Spleen (tissue), 11 donors: ENCODE measurements around the gene SLC5A2. TPM values are rescaled to one million over a fixed set of nuclear protein-coding genes. Genes with fewer than 3 reads are reported as not detected.

Experiments
- DNase-seq: peaks from one replicate; pipeline ENCODE4 v3.0.0-alpha.2; 2020
- H3K27ac ChIP-seq, 8 donors: fragments of 200-600 bp; sonication (generic) in 7 of 8; 1 replicate in 4 of 8; 2 replicates in 4 of 8; pipeline versions ENCODE4 v1.5.0 to v1.8.0; 2016 to 2021; ENCODE audit warnings: inconsistent platforms in 4 of 8, mild to moderate bottlenecking in 4 of 8, moderate library complexity in 1 of 8
- H3K27me3 ChIP-seq, 7 donors: fragments of 200-600 bp; sonication (generic) in 6 of 7; replicated peaks in 1 of 7; 1 replicate in 4 of 7; 2 replicates in 3 of 7; pipeline versions ENCODE4 v1.5.0 to v1.8.0; 2016 to 2021; ENCODE audit warnings: inconsistent platforms in 3 of 7, mild to moderate bottlenecking in 1 of 7
- H3K36me3 ChIP-seq, 6 donors: fragments of 200-600 bp; sonication (generic) in 5 of 6; 1 replicate in 4 of 6; 2 replicates in 2 of 6; pipeline versions ENCODE4 v1.5.0 to v1.8.0; 2016 to 2021; ENCODE audit warnings: inconsistent platforms in 2 of 6
- H3K4me1 ChIP-seq, 6 donors: fragments of 200-600 bp; sonication (generic) in 5 of 6; 1 replicate in 3 of 6; 2 replicates in 3 of 6; pipeline versions ENCODE4 v1.5.0 to v1.8.0; 2016 to 2021; ENCODE audit warnings: inconsistent platforms in 3 of 6
- H3K4me3 ChIP-seq, 8 donors: fragments of 200-600 bp; sonication (generic) in 7 of 8; 1 replicate in 4 of 8; 2 replicates in 4 of 8; pipeline versions ENCODE4 v1.5.0 to v1.8.0; 2016 to 2021; ENCODE audit warnings: inconsistent platforms in 4 of 8, mild to moderate bottlenecking in 4 of 8, moderate library complexity in 2 of 8
- H3K9me3 ChIP-seq, 8 donors: fragments of 200-600 bp; sonication (generic) in 7 of 8; 1 replicate in 4 of 8; 2 replicates in 4 of 8; pipeline versions ENCODE4 v1.5.0 to v1.8.0; 2016 to 2021; ENCODE audit warnings: inconsistent platforms in 4 of 8
- CTCF ChIP-seq, 11 experiments: fragments of 200-600 bp in 7 of 11; fragments of 450-650 bp in 4 of 11; sonication (generic) in 4 of 11; IDR thresholded peaks in 8 of 11; conservative IDR thresholded peaks in 3 of 11; 1 replicate in 7 of 11; 2 replicates in 4 of 11; pipeline versions ENCODE4 v1.4.0 to v1.8.0; 2016 to 2021; ENCODE audit warnings: antibody characterized with exemption in 11 of 11, inconsistent platforms in 4 of 11, mild to moderate bottlenecking in 1 of 11
- POLR2A ChIP-seq, 3 donors: fragments of 450-650 bp; IDR thresholded peaks; one replicate each; pipeline ENCODE4 v1.5.1; 2017; ENCODE audit warnings: antibody characterized with exemption in 3 of 3, mild to moderate bottlenecking in 1 of 3
- POLR2AphosphoS5 ChIP-seq, 3 donors: sonication (generic); formaldehyde crosslinking; IDR thresholded peaks; one replicate each; pipeline ENCODE4 v1.5.1; 2017; ENCODE audit warnings: antibody characterized with exemption in 3 of 3
- WGBS, 5 donors: extraction: QIAGEN DNeasy Blood & Tissue Kit in 3 of 5; methylation state at CpG; one replicate each; pipeline versions ENCODE4 v1.1.5 to v1.1.7; 2013 to 2018; 5-methylcytosine and 5-hydroxymethylcytosine counted together
- intact Hi-C: fragments of 100-400 bp; cut with DNase I; formaldehyde crosslinking; loops from one replicate; pipeline ENCODE4 v1.15.0; 2023; ENCODE audit warnings: low total_unique reads
- polyA plus RNA-seq, 3 donors: library from polyadenylated mRNA; stranded (reverse); fragments of 200-250 nt; gene quantifications; one replicate each; pipeline ENCODE4 v1.2.1, GENCODE V29; 2013
- total RNA-seq, 7 donors: library from RNA; depleted of rRNA in 3 of 7; stranded (reverse); fragments of >200 nt in 3 of 7; fragmentation: NEBNext Ultra II Directional in 4 of 7; extraction: Animal tissue kit (Norgen Biotek cat#: 25700) in 4 of 7; gene quantifications; one replicate each; pipeline versions ENCODE4 v1.1.0 to v1.2.1, GENCODE V29; 2016 to 2021
- donor health status: healthy with polysubstance abuse.
- donor health status: DM: no; HTN: no; CAD: no; lungs with moderate emphysema.
- donor health status: DM: no; HTN: no; CAD: no.
- donor health status: Bipolar disorder and iron deficiency.
- donor health status: healthy.
- donor health status: DM: no; HTN: no; CAD: no.
- donor health status: DM: yes; HTN: yes; CAD: no.

SLC5A2 gene
- total and polyA plus RNA-seq, 10 donors: 0.17 to 2.3 (median 1.2) TPM; not detected in 3

- peaks cover 0 to 88% (median 57%) of the 10 kb centered on the region in 6 donors for H3K36me3 ChIP-seq
- DNase-seq: no peak
- peaks cover 0 to 5% (median 0%) of the 10 kb centered on the region in 7 donors for H3K27me3 ChIP-seq
- H3K9me3 ChIP-seq: no peaks in the 10 kb centered on the region
- H3K27ac ChIP-seq: no peak overlapping the region
- peaks cover 0 to 4% (median 1%) of the 10 kb centered on the region in 6 donors for H3K4me1 ChIP-seq
- H3K4me3 ChIP-seq: no peak overlapping the region
- peak in 1 of 3 donors; percentile 32 for TF ChIP-seq POLR2AphosphoS5 (IDR thresholded peaks at IDR 0.05)
- no peak for TF ChIP-seq POLR2A (IDR thresholded peaks at IDR 0.05)
- WGBS, 5 donors: 93 to 96% (median 95%) methylated on average over 18 of the region's 18 CpGs
- intact Hi-C loops: no loop called here
These were observed 10.7 kb downstream of the SLC5A2 start for GRCh38 chr16:31493506-31494125.

- no peaks in the 10 kb centered on the region for H3K4me1 ChIP-seq
- H3K4me3 ChIP-seq: no peak overlapping the region
- H3K27me3 ChIP-seq: no peaks in the 10 kb centered on the region
- TF ChIP-seq POLR2AphosphoS5 (IDR thresholded peaks at IDR 0.05): peak in 1 of 3 donors; percentile 26
- no peak for TF ChIP-seq POLR2A (IDR thresholded peaks at IDR 0.05)
- TF ChIP-seq CTCF (IDR thresholded peaks at IDR 0.05 in 8 of 11, conservative IDR thresholded peaks at IDR 0.05 in 3 of 11): no peak
- intact Hi-C loops: no loop called here
- H3K36me3 ChIP-seq: peaks cover 0 to 91% (median 66%) of the 10 kb centered on the region in 6 donors
- H3K9me3 ChIP-seq: no peaks in the 10 kb centered on the region
- no peak for DNase-seq
- no peak overlapping the region for H3K27ac ChIP-seq
- WGBS, 5 donors: 92 to 97% (median 93%) methylated on average over 8 to 10 of the region's 10 CpGs
These were observed 13.7 kb downstream of the SLC5A2 start for GRCh38 chr16:31496670-31497069.

GRCh38 chr16:31498493-31498892 is 15.6 kb downstream of the SLC5A2 start:
- 96 to 99% (median 97%) methylated on average over 8 of the region's 8 CpGs for WGBS, 5 donors
- Histone ChIP-seq H3K27me3 (no peaks in the 10 kb centered on the region), H3K9me3 (no peaks in the 10 kb centered on the region), H3K36me3 (peaks cover 0 to 73% (median 49%) of the 10 kb centered on the region in 6 donors), H3K27ac (no peak overlapping the region), H3K4me1 (peaks cover 0 to 10% (median 2%) of the 10 kb centered on the region in 6 donors), H3K4me3 (no peak overlapping the region)
- no peak for DNase-seq
- TF ChIP-seq CTCF (IDR thresholded peaks at IDR 0.05 in 8 of 11, conservative IDR thresholded peaks at IDR 0.05 in 3 of 11) (no peak), POLR2A (IDR thresholded peaks at IDR 0.05) (no peak), POLR2AphosphoS5 (IDR thresholded peaks at IDR 0.05) (no peak)
- intact Hi-C loops: no loop called here

GRCh38 chr16:31499928-31500327 is 17.0 kb downstream of the SLC5A2 start:
- DNase-seq: no peak
- 92 to 97% (median 96%) methylated on average over 8 of the region's 8 CpGs for WGBS, 5 donors
- Histone ChIP-seq H3K9me3 (no peaks in the 10 kb centered on the region), H3K4me1 (peaks cover 3 to 24% (median 15%) of the 10 kb centered on the region in 6 donors), H3K27ac (no peak overlapping the region), H3K36me3 (peaks cover 0 to 61% (median 42%) of the 10 kb centered on the region in 6 donors), H3K4me3 (no peak overlapping the region), H3K27me3 (no peaks in the 10 kb centered on the region)
- TF ChIP-seq POLR2A (IDR thresholded peaks at IDR 0.05) (no peak), CTCF (IDR thresholded peaks at IDR 0.05 in 8 of 11, conservative IDR thresholded peaks at IDR 0.05 in 3 of 11) (no peak), POLR2AphosphoS5 (IDR thresholded peaks at IDR 0.05) (no peak)
- intact Hi-C loops: no loop called here
